ENCODE data around the gene PRDX2. TPM values are rescaled to one million over a fixed set of nuclear protein-coding genes. Genes with fewer than 3 reads are reported as not detected.

Gene PRDX2
- polyA plus RNA-seq, 3 donors, result 40.0 to 71.5 (median 46.7) TPM

GRCh38 chr19:12834566-12834943, 33.0 kb upstream of the PRDX2 start, which contains the start of gene RTBDN:
TSS of gene RTBDN (minus strand) at chr19:12834579. CDS start at chr19:12829979, 4,600 bp downstream.
- Histone ChIP-seq H3K79me2 (ENCODE audit: insufficient read depth, low read length) (no peaks in the 10 kb centered on the region), H3K36me3 (replicated peaks in 1 of 2; ENCODE audit: control insufficient read depth in 1 of 2, insufficient read depth in 2 of 2, low read length in 2 of 2) (no peaks in the 10 kb centered on the region), H2AFZ (ENCODE audit: insufficient read depth, low read depth, low read length, poor library complexity, severe bottlenecking) (no peak within 1 kb of the TSS), H3K4me3 (replicated peaks in 1 of 3; ENCODE audit: low read depth in 2 of 3, low read length in 3 of 3) (peak within 1 kb of the TSS in 1 of 3 experiments; percentile 49), H4K20me1 (ENCODE audit: insufficient read depth, low read length) (no peaks in the 10 kb centered on the region), H3K4me2 (replicated peaks; ENCODE audit: extremely low read depth, low read length, poor library complexity, severe bottlenecking) (peak within 1 kb of the TSS; percentile 63), H3K9ac (ENCODE audit: insufficient read depth, low read length, poor library complexity, severe bottlenecking) (no peak within 1 kb of the TSS), H3K4me1 (ENCODE audit: control insufficient read depth in 1 of 2, insufficient read depth in 2 of 2, low read length in 2 of 2) (peaks cover 10 to 30% of the 10 kb centered on the region in 2 donors), H3K27ac (ENCODE audit: low read depth in 1 of 2, low read length in 2 of 2) (no peak within 1 kb of the TSS), H3K27me3 (ENCODE audit: control insufficient read depth in 2 of 2, insufficient read depth in 2 of 2, low read length in 2 of 2) (peaks cover 62 to 93% of the 10 kb centered on the region in 2 donors), H3K9me3 (replicated peaks in 1 of 2; ENCODE audit: control insufficient read depth in 1 of 2, insufficient read depth in 1 of 2, low read length in 2 of 2) (peaks cover 8 to 53% of the 10 kb centered on the region in 2 donors)
- peaks cover 8 to 15% of the 10 kb centered on the region in 2 donors for H3K36me3 Mint-ChIP-seq
- peaks cover 1 to 40% (median 28%) of the 10 kb centered on the region in 7 donors for H3K9me3 Mint-ChIP-seq
- H3K27me3 Mint-ChIP-seq (ENCODE audit: low read depth in 3 of 3), result peaks cover 84 to 92% (median 85%) of the 10 kb centered on the region in 3 donors
- intact Hi-C loops (cut with micrococcal nuclease), result no loop called here
- no peak for DNase-seq
- WGBS (ENCODE audit: insufficient coverage), result 14% methylated on average over 15 of the region's 20 CpGs
- TF ChIP-seq CTCF (IDR thresholded peaks at IDR 0.05), result no peak
- H3K27ac Mint-ChIP-seq, result no peak within 1 kb of the TSS
- H3K4me1 Mint-ChIP-seq, result peaks cover 23% of the 10 kb centered on the region
- H3K4me3 Mint-ChIP-seq, result peak within 1 kb of the TSS in 1 of 2 donors; percentile 82

DNA sequence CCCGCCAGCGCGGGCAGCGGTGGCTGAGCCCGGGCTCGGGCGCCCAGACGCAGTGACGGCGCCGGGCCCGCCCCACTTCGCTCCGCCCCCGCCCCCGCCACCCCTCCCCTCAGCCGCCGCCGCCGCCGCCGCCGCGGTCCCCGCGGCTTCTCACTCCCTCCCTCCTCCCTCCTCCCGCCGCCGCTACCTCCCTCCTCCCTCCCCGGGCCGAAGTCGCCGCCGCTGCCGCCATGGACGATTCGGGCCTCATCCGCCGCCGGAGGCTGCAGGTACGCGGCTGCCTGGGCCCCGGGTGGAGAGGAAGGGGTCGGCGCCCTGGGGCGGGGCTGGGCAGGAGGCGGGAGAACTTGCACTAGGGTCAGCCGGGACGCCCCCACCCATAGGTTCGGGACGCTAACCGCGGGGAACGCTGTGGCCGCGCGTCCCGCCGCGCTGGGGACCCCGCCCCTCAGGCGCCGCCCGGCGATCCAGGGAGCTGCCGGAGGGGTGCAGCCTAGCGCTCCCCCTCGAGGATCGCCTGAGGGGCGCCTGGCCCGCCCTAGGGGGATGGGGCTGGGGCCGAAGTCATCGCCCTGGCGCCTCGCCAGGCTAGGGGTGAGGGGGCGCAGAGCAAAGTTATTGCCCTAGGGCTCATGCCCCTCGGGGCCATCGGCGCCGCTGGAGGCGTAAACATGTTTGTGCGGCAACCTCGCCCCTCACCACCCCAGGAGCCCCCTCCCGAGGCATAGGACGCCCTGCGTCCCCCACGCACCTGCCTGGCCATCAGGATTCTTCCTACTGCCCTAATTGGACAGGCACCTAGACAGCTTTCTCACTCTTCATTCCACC, 32.4 kb upstream of the PRDX2 start:
- Mint-ChIP-seq H3K4me1 (peaks cover 20% of the 10 kb centered on the region), H3K4me3 (peak overlapping the region in 1 of 2 donors; percentile 82), H3K27ac (no peak overlapping the region), H3K9me3 (peaks cover 1 to 37% (median 26%) of the 10 kb centered on the region in 7 donors), H3K36me3 (peaks cover 8 to 15% of the 10 kb centered on the region in 2 donors), H3K27me3 (ENCODE audit: low read depth in 3 of 3) (peaks cover 78 to 92% (median 82%) of the 10 kb centered on the region in 3 donors)
- H3K27me3 ChIP-seq (ENCODE audit: control insufficient read depth in 2 of 2, insufficient read depth in 2 of 2, low read length in 2 of 2), result peaks cover 56 to 93% of the 10 kb centered on the region in 2 donors
- peaks cover 9 to 28% of the 10 kb centered on the region in 2 donors for H3K4me1 ChIP-seq (ENCODE audit: control insufficient read depth in 1 of 2, insufficient read depth in 2 of 2, low read length in 2 of 2)
- H3K4me3 ChIP-seq (replicated peaks in 1 of 3; ENCODE audit: low read depth in 2 of 3, low read length in 3 of 3), result peak overlapping the region in 1 of 3 experiments; percentile 49
- peaks cover 8 to 47% of the 10 kb centered on the region in 2 donors for H3K9me3 ChIP-seq (replicated peaks in 1 of 2; ENCODE audit: control insufficient read depth in 1 of 2, insufficient read depth in 1 of 2, low read length in 2 of 2)
- H2AFZ ChIP-seq (ENCODE audit: insufficient read depth, low read depth, low read length, poor library complexity, severe bottlenecking), result no peak overlapping the region
- no peak for TF ChIP-seq CTCF (IDR thresholded peaks at IDR 0.05)
- no peak for DNase-seq
- intact Hi-C loops (cut with micrococcal nuclease), result no loop called here
- H3K79me2 ChIP-seq (ENCODE audit: insufficient read depth, low read length), result no peaks in the 10 kb centered on the region
- 4% methylated on average over 41 of the region's 87 CpGs for WGBS (ENCODE audit: insufficient coverage)
- H3K36me3 ChIP-seq (replicated peaks in 1 of 2; ENCODE audit: control insufficient read depth in 1 of 2, insufficient read depth in 2 of 2, low read length in 2 of 2), result no peaks in the 10 kb centered on the region
- H3K27ac ChIP-seq (ENCODE audit: low read depth in 1 of 2, low read length in 2 of 2), result no peak overlapping the region
- H3K9ac ChIP-seq (ENCODE audit: insufficient read depth, low read length, poor library complexity, severe bottlenecking), result no peak overlapping the region
- peak overlapping the region; percentile 63 for H3K4me2 ChIP-seq (replicated peaks; ENCODE audit: extremely low read depth, low read length, poor library complexity, severe bottlenecking)
- no peaks in the 10 kb centered on the region for H4K20me1 ChIP-seq (ENCODE audit: insufficient read depth, low read length)

All from CD14-positive monocyte (primary cell).